ENCODE measurements around the gene SMAP2.
A peak's percentile ranks its signal among the peaks of the same experiment; 100 is the strongest.

Gene SMAP2

DNA sequence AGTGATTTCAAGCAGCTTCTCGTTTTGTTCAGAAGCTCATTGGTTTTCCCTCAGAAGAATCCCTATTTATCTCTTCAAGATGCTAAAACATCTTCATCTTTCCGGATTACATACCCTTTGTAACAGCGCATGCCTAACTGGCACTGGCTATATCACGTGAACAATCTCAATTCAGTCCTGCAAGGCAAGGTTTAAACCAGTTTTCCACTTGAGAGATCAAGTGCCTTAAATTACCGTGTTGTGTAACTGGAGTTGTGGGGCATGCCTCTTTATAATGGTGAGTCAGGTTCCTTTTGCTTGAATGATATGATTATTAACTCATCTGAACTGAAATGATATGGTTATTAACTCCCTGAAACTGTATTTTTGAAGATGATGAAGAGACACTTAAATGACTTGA, 65.7 kb downstream of the SMAP2 start:
- peaks cover 0 to 40% (median 6%) of the 10 kb centered on the region in 11 experiments; a peak in 9 of 22 replicates for H3K36me3 ChIP-seq
- H3K4me2 ChIP-seq, result no peak overlapping the region
- H3K27me3 ChIP-seq, result no peaks in the 10 kb centered on the region
- H3K4me3 ChIP-seq, result no peak overlapping the region
- H4K20me1 ChIP-seq, result no peaks in the 10 kb centered on the region
- no peak overlapping the region for H3K9ac ChIP-seq
- no peak for TF ChIP-seq Cebpa-rat (IDR thresholded peaks at IDR 0.05)
- H3K4me1 ChIP-seq, result no peaks in the 10 kb centered on the region
- H3K27ac ChIP-seq, result no peak overlapping the region
- peaks cover 5 to 43% (median 7%) of the 10 kb centered on the region in 11 experiments; a peak in 15 of 22 replicates for H3K9me3 ChIP-seq (replicated peaks in 1 of 11)

GRCh38 chr1:40449684-40450494, 76.4 kb downstream of the SMAP2 start, which contains the start of gene ZFP69B:
Gene ZFP69B (plus strand): TSS chr1:40450476. CDS start chr1:40450962, 486 bp downstream.
- no peak for TF ChIP-seq Cebpa-rat (IDR thresholded peaks at IDR 0.05)
- Histone ChIP-seq H4K20me1 (no peaks in the 10 kb centered on the region), H3K9ac (peak within 1 kb of the TSS; percentile 78 to 92 (median 86)), H3K4me3 (peak within 1 kb of the TSS; percentile 63 to 78 (median 69)), H3K4me1 (peaks cover 20 to 30% (median 25%) of the 10 kb centered on the region in 10 experiments), H3K27me3 (no peaks in the 10 kb centered on the region), H3K27ac (peak within 1 kb of the TSS; percentile 16 to 99 (median 90); a peak in 21 of 22 replicates), H3K36me3 (peaks cover 26 to 51% (median 34%) of the 10 kb centered on the region in 11 experiments), H3K4me2 (peak within 1 kb of the TSS; percentile 82 to 99 (median 93)), H3K9me3 (replicated peaks in 1 of 11) (peaks cover 64 to 80% (median 76%) of the 10 kb centered on the region in 11 experiments)

- Histone ChIP-seq H3K9ac (peak overlapping the region; percentile 78 to 92 (median 86)), H3K4me1 (peaks cover 20 to 30% (median 25%) of the 10 kb centered on the region in 10 experiments), H3K9me3 (replicated peaks in 1 of 11) (peaks cover 66 to 80% (median 76%) of the 10 kb centered on the region in 11 experiments), H4K20me1 (no peaks in the 10 kb centered on the region), H3K4me3 (peak overlapping the region; percentile 63 to 78 (median 69)), H3K27ac (peak overlapping the region; percentile 16 to 99 (median 90); a peak in 21 of 22 replicates), H3K4me2 (peak overlapping the region; percentile 82 to 99 (median 93)), H3K36me3 (peaks cover 30 to 51% (median 37%) of the 10 kb centered on the region in 11 experiments), H3K27me3 (no peaks in the 10 kb centered on the region)
- TF ChIP-seq Cebpa-rat (IDR thresholded peaks at IDR 0.05), result peak in 9 of 11 experiments; percentile 56 to 97 (median 81); a peak in 16 of 22 replicates
These were observed 77.1 kb downstream of the SMAP2 start for GRCh38 chr1:40450495-40451237.

GRCh38 chr1:40451238-40451585, 77.7 kb downstream of the SMAP2 start:
- TF ChIP-seq Cebpa-rat (IDR thresholded peaks at IDR 0.05), result no peak
- Histone ChIP-seq H3K9me3 (replicated peaks in 1 of 11) (peaks cover 66 to 80% (median 76%) of the 10 kb centered on the region in 11 experiments), H3K27me3 (no peaks in the 10 kb centered on the region), H3K4me3 (peak overlapping the region; percentile 63 to 78 (median 69)), H3K4me1 (peaks cover 20 to 30% (median 25%) of the 10 kb centered on the region in 10 experiments), H4K20me1 (no peaks in the 10 kb centered on the region), H3K27ac (peak overlapping the region in 10 of 11 experiments; percentile 71 to 99 (median 90); a peak in 20 of 22 replicates), H3K36me3 (peaks cover 32 to 53% (median 40%) of the 10 kb centered on the region in 11 experiments), H3K9ac (peak overlapping the region in 10 of 11 experiments; percentile 79 to 92 (median 87); a peak in 19 of 22 replicates), H3K4me2 (peak overlapping the region; percentile 82 to 99 (median 93))

GRCh38 chr1:40454873-40455272, 81.3 kb downstream of the SMAP2 start:
- no peaks in the 10 kb centered on the region for H3K27me3 ChIP-seq
- TF ChIP-seq Cebpa-rat (IDR thresholded peaks at IDR 0.05), result no peak
- H3K4me3 ChIP-seq, result peak overlapping the region in 3 of 10 experiments; percentile 30 to 78 (median 42); a peak in 3 of 20 replicates
- H3K4me1 ChIP-seq, result peaks cover 10 to 20% (median 15%) of the 10 kb centered on the region in 10 experiments
- peaks cover 68 to 83% (median 76%) of the 10 kb centered on the region in 11 experiments for H3K36me3 ChIP-seq
- peaks cover 86 to 89% (median 88%) of the 10 kb centered on the region in 11 experiments for H3K9me3 ChIP-seq (replicated peaks in 1 of 11)
- no peak overlapping the region for H3K4me2 ChIP-seq
- H3K27ac ChIP-seq, result no peak overlapping the region
- H4K20me1 ChIP-seq, result no peaks in the 10 kb centered on the region
- H3K9ac ChIP-seq, result no peak overlapping the region

DNA sequence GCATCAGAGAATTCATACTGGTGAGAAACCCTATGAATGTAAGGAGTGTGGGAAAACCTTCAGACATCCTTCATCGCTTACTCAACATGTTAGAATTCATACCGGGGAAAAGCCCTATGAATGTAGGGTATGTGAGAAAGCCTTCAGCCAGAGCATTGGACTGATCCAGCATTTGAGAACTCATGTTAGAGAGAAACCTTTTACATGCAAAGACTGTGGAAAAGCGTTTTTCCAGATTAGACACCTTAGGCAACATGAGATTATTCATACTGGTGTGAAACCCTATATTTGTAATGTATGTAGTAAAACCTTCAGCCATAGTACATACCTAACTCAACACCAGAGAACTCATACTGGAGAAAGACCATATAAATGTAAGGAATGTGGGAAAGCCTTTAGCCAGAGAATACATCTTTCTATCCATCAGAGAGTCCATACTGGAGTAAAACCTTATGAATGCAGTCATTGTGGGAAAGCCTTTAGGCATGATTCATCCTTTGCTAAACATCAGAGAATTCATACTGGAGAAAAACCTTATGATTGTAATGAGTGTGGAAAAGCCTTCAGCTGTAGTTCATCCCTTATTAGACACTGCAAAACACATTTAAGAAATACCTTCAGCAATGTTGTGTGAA, 89.5 kb downstream of the SMAP2 start:
- peaks cover 100% of the 10 kb centered on the region in 11 experiments for H3K36me3 ChIP-seq
- H3K9me3 ChIP-seq (replicated peaks in 1 of 11), result peaks cover 100% of the 10 kb centered on the region in 11 experiments
- H3K27ac ChIP-seq, result no peak overlapping the region
- no peaks in the 10 kb centered on the region for H3K27me3 ChIP-seq
- H3K9ac ChIP-seq, result no peak overlapping the region
- H3K4me3 ChIP-seq, result peak overlapping the region in 7 of 10 experiments; percentile 12 to 38 (median 17); a peak in 6 of 20 replicates
- H4K20me1 ChIP-seq, result no peaks in the 10 kb centered on the region
- no peak overlapping the region for H3K4me2 ChIP-seq
- H3K4me1 ChIP-seq, result no peaks in the 10 kb centered on the region
- no peak for TF ChIP-seq Cebpa-rat (IDR thresholded peaks at IDR 0.05)

DNA sequence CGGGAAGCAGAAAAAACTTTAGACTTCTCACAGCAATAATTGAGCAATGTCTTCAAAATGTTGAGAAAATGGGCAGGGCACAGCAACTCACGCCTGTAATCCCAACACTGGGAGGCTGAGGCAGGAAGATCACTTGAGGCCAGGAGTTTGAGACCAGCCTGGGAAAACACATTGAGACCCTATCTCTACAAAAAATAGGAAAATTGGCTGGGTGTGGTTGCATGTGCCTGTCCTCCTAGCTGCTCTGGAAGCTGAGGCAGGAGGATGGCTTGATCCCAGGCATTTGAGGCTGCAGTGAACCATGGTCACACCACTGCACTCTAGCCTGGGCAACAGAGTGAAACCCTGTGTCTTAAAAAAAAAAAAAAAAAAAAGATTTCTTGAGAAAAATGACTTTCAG, 95.8 kb downstream of the SMAP2 start:
- TF ChIP-seq Cebpa-rat (IDR thresholded peaks at IDR 0.05), result no peak

More for the DNA sequence above, 95.8 kb downstream of the SMAP2 start:
- peaks cover 46 to 68% (median 51%) of the 10 kb centered on the region in 11 experiments for H3K36me3 ChIP-seq
- H3K27me3 ChIP-seq, result no peaks in the 10 kb centered on the region
- H3K27ac ChIP-seq, result no peak overlapping the region
- no peak overlapping the region for H3K9ac ChIP-seq
- H4K20me1 ChIP-seq, result no peaks in the 10 kb centered on the region
- peaks cover 97 to 100% (median 100%) of the 10 kb centered on the region in 11 experiments for H3K9me3 ChIP-seq (replicated peaks in 1 of 11)
- no peaks in the 10 kb centered on the region for H3K4me1 ChIP-seq
- H3K4me2 ChIP-seq, result no peak overlapping the region
- H3K4me3 ChIP-seq, result no peak overlapping the region; a peak in 2 of 20 replicates

Data from BLaER1 treated with 17β-estradiol and CSF1 and Interleukin-3, amounts not matched to agents 10 nM and 100 nM (cell line).